HepG2 (cell line): Measurements from ENCODE around the gene APOC4. TPM values are rescaled to one million over a fixed set of nuclear protein-coding genes. Genes with fewer than 3 reads are reported as not detected.

Experiments
- ARNTL ChIP-seq: sonication (generic); formaldehyde crosslinking; IDR thresholded peaks from 2 replicates; pipeline ENCODE4 v1.4.0; 2020; ENCODE audit warnings: mild to moderate bottlenecking, missing genetic modification reagents
- GATAD1 ChIP-seq: IDR thresholded peaks from 2 replicates; pipeline ENCODE4 v1.6.1; 2016; ENCODE audit warnings: missing genetic modification reagents, missing compliant biosample characterization
- HHEX ChIP-seq: IDR thresholded peaks from 2 replicates; pipeline ENCODE4 v1.6.1; 2016; ENCODE audit warnings: control low read depth
- MED13 ChIP-seq: sonication (generic); formaldehyde crosslinking; IDR thresholded peaks from 2 replicates; pipeline ENCODE4 v1.5.0; 2020; ENCODE audit warnings: missing genetic modification reagents
- POLR2AphosphoS2 ChIP-seq: IDR thresholded peaks from 2 replicates; pipeline ENCODE4 v1.6.1; 2011; ENCODE audit warnings: low read depth, low read length, improper control_type of control experiment
- ZKSCAN8 ChIP-seq: IDR thresholded peaks from 2 replicates; pipeline ENCODE4 v1.6.1; 2016; ENCODE audit warnings: borderline replicate concordance, missing genetic modification reagents, missing compliant biosample characterization
- ZNF331 ChIP-seq: sonication (generic); formaldehyde crosslinking; IDR thresholded peaks from 2 replicates; pipeline ENCODE4 v1.4.0; 2020; ENCODE audit warnings: missing genetic modification reagents
- ZNF629 ChIP-seq: sonication (generic); formaldehyde crosslinking; conservative IDR thresholded peaks from 2 replicates; pipeline ENCODE4 v1.5.0; 2020; ENCODE audit warnings: missing genetic modification reagents
- ZZZ3 ChIP-seq: sonication (generic); formaldehyde crosslinking; IDR thresholded peaks from 2 replicates; pipeline ENCODE4 v1.4.0; 2020; ENCODE audit warnings: missing genetic modification reagents, mild to moderate bottlenecking, borderline replicate concordance
- polyA plus RNA-seq, 8 experiments: library from polyadenylated mRNA; depleted of rRNA in 3 of 8; stranded (reverse) in 7 of 8; unstranded in 1 of 8; fragments of >200 nt; fragmentation: Illumina TruSeq in 4 of 8; extraction: Trizol in 4 of 8; gene quantifications; 2 replicates each; pipeline versions ENCODE4 v1.2.1 to v1.2.3, GENCODE V29; 2011 to 2016; ENCODE audit warnings: low read depth in 4 of 8, missing spikeins in 1 of 8, mixed read lengths in 1 of 8; ENCODE audit not compliant: insufficient read depth in 1 of 8
- total RNA-seq, 5 experiments: library from RNA; depleted of rRNA; stranded (reverse); fragments of >200 nt; fragmentation: Illumina TruSeq; extraction: Trizol; gene quantifications; 2 replicates each; pipeline ENCODE4 v1.2.3, GENCODE V29; 2016; ENCODE audit warnings: low read depth in 1 of 5
- TF ChIP-seq, protein P1 (sequence below), 2 experiments: fragments of 450-650 bp in 1 of 2; sonication (generic) in 1 of 2; formaldehyde crosslinking in 1 of 2; IDR thresholded peaks; 2 replicates each; pipeline versions ENCODE4 v1.6.1 to v1.8.0; 2016 to 2022; ENCODE audit warnings: antibody characterized with exemption in 1 of 2, mild to moderate bottlenecking in 1 of 2, missing genetic modification reagents in 1 of 2
- TF ChIP-seq, protein P2 (sequence below): sonication (generic); formaldehyde crosslinking; IDR thresholded peaks from 2 replicates; pipeline ENCODE4 v1.4.0; 2020; ENCODE audit warnings: mild to moderate bottlenecking, missing genetic modification reagents, borderline replicate concordance
- TF ChIP-seq, protein P3 (sequence below): sonication (generic); formaldehyde crosslinking; IDR thresholded peaks from 2 replicates; pipeline ENCODE4 v1.4.0; 2020; ENCODE audit warnings: missing genetic modification reagents

APOC4 gene
- total and polyA plus RNA-seq, 2 of the 13 experiments (the other 11 are each of a cell fraction or from before 2014, with no cell fraction given), result 0.46 TPM; not detected in 1

DNA sequence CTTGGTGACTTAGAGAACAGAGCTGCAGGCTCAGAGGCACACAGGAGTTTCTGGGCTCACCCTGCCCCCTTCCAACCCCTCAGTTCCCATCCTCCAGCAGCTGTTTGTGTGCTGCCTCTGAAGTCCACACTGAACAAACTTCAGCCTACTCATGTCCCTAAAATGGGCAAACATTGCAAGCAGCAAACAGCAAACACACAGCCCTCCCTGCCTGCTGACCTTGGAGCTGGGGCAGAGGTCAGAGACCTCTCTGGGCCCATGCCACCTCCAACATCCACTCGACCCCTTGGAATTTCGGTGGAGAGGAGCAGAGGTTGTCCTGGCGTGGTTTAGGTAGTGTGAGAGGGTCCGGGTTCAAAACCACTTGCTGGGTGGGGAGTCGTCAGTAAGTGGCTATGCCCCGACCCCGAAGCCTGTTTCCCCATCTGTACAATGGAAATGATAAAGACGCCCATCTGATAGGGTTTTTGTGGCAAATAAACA, 17.8 kb upstream of the APOC4 start (continued):
- TF ChIP-seq POLR2AphosphoS2 (no peak), GATAD1 (peak; percentile 73), ZZZ3 (CRISPR knock-in tag) (no peak), MED13 (CRISPR knock-in tag) (peak; percentile 97), ZKSCAN8 (CRISPR knock-in tag) (peak; percentile 90), ZNF629 (CRISPR knock-in tag) (peak; percentile 84), HHEX (CRISPR knock-in tag) (peak; percentile 80), ZNF331 (CRISPR knock-in tag) (peak; percentile 95), ARNTL (peak; percentile 93)
- TF ChIP-seq, protein P1, sequence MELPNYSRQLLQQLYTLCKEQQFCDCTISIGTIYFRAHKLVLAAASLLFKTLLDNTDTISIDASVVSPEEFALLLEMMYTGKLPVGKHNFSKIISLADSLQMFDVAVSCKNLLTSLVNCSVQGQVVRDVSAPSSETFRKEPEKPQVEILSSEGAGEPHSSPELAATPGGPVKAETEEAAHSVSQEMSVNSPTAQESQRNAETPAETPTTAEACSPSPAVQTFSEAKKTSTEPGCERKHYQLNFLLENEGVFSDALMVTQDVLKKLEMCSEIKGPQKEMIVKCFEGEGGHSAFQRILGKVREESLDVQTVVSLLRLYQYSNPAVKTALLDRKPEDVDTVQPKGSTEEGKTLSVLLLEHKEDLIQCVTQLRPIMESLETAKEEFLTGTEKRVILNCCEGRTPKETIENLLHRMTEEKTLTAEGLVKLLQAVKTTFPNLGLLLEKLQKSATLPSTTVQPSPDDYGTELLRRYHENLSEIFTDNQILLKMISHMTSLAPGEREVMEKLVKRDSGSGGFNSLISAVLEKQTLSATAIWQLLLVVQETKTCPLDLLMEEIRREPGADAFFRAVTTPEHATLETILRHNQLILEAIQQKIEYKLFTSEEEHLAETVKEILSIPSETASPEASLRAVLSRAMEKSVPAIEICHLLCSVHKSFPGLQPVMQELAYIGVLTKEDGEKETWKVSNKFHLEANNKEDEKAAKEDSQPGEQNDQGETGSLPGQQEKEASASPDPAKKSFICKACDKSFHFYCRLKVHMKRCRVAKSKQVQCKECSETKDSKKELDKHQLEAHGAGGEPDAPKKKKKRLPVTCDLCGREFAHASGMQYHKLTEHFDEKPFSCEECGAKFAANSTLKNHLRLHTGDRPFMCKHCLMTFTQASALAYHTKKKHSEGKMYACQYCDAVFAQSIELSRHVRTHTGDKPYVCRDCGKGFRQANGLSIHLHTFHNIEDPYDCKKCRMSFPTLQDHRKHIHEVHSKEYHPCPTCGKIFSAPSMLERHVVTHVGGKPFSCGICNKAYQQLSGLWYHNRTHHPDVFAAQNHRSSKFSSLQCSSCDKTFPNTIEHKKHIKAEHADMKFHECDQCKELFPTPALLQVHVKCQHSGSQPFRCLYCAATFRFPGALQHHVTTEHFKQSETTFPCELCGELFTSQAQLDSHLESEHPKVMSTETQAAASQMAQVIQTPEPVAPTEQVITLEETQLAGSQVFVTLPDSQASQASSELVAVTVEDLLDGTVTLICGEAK (IDR thresholded peaks at IDR 0.05), result no peak
- TF ChIP-seq, protein P1 (CRISPR knock-in tag; IDR thresholded peaks at IDR 0.05), result no peak
- TF ChIP-seq, protein P2, sequence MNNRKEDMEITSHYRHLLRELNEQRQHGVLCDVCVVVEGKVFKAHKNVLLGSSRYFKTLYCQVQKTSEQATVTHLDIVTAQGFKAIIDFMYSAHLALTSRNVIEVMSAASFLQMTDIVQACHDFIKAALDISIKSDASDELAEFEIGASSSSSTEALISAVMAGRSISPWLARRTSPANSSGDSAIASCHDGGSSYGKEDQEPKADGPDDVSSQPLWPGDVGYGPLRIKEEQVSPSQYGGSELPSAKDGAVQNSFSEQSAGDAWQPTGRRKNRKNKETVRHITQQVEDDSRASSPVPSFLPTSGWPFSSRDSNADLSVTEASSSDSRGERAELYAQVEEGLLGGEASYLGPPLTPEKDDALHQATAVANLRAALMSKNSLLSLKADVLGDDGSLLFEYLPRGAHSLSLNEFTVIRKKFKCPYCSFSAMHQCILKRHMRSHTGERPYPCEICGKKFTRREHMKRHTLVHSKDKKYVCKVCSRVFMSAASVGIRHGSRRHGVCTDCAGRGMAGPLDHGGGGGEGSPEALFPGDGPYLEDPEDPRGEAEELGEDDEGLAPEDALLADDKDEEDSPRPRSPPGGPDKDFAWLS (CRISPR knock-in tag), result 0 out of 2 replicates have a peak, but pooled peaks have one; percentile 78
- TF ChIP-seq, protein P3, sequence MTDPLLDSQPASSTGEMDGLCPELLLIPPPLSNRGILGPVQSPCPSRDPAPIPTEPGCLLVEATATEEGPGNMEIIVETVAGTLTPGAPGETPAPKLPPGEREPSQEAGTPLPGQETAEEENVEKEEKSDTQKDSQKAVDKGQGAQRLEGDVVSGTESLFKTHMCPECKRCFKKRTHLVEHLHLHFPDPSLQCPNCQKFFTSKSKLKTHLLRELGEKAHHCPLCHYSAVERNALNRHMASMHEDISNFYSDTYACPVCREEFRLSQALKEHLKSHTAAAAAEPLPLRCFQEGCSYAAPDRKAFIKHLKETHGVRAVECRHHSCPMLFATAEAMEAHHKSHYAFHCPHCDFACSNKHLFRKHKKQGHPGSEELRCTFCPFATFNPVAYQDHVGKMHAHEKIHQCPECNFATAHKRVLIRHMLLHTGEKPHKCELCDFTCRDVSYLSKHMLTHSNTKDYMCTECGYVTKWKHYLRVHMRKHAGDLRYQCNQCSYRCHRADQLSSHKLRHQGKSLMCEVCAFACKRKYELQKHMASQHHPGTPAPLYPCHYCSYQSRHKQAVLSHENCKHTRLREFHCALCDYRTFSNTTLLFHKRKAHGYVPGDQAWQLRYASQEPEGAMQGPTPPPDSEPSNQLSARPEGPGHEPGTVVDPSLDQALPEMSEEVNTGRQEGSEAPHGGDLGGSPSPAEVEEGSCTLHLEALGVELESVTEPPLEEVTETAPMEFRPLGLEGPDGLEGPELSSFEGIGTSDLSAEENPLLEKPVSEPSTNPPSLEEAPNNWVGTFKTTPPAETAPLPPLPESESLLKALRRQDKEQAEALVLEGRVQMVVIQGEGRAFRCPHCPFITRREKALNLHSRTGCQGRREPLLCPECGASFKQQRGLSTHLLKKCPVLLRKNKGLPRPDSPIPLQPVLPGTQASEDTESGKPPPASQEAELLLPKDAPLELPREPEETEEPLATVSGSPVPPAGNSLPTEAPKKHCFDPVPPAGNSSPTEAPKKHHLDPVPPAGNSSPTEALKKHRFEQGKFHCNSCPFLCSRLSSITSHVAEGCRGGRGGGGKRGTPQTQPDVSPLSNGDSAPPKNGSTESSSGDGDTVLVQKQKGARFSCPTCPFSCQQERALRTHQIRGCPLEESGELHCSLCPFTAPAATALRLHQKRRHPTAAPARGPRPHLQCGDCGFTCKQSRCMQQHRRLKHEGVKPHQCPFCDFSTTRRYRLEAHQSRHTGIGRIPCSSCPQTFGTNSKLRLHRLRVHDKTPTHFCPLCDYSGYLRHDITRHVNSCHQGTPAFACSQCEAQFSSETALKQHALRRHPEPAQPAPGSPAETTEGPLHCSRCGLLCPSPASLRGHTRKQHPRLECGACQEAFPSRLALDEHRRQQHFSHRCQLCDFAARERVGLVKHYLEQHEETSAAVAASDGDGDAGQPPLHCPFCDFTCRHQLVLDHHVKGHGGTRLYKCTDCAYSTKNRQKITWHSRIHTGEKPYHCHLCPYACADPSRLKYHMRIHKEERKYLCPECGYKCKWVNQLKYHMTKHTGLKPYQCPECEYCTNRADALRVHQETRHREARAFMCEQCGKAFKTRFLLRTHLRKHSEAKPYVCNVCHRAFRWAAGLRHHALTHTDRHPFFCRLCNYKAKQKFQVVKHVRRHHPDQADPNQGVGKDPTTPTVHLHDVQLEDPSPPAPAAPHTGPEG (CRISPR knock-in tag), result peak; percentile 36; the same call in 1 of the 2 replicates
